ENCODE results near the gene KCNAB2. TPM values are rescaled to one million over a fixed set of nuclear protein-coding genes. Genes with fewer than 3 reads are reported as not detected.

The KCNAB2 gene
- total RNA-seq, 4 donors from 2014 or later, result 9.9 to 42.2 (median 17.0) TPM

GRCh38 chr1:6113745-6114144, 68.1 kb downstream of the KCNAB2 start:
- TF ChIP-seq CTCF (IDR thresholded peaks at IDR 0.05), result no peak
- DNase-seq (ENCODE audit: low spot score), result no peak
- ATAC-seq (ENCODE audit: low FRiP score), result no peak

GRCh38 chr1:6116137-6116536, 70.4 kb downstream of the KCNAB2 start:
- DNase-seq (ENCODE audit: low spot score), result no peak
- ATAC-seq (ENCODE audit: low FRiP score), result no peak
- no peak for TF ChIP-seq CTCF (IDR thresholded peaks at IDR 0.05)

GRCh38 chr1:6117064-6117463, 71.4 kb downstream of the KCNAB2 start:
- no peak for ATAC-seq (ENCODE audit: low FRiP score)
- DNase-seq (ENCODE audit: low spot score), result no peak
- no peak for TF ChIP-seq CTCF (IDR thresholded peaks at IDR 0.05)

GRCh38 chr1:6117624-6118023, 71.9 kb downstream of the KCNAB2 start:
- no peak for ATAC-seq (ENCODE audit: low FRiP score)
- no peak for DNase-seq (ENCODE audit: low spot score)
- no peak for TF ChIP-seq CTCF (IDR thresholded peaks at IDR 0.05)

GRCh38 chr1:6118415-6118814, 72.7 kb downstream of the KCNAB2 start:
- no peak for TF ChIP-seq CTCF (IDR thresholded peaks at IDR 0.05)
- ATAC-seq (ENCODE audit: low FRiP score), result no peak
- no peak for DNase-seq (ENCODE audit: low spot score)

GRCh38 chr1:6121021-6121421, 75.3 kb downstream of the KCNAB2 start:
- ATAC-seq (ENCODE audit: low FRiP score), result no peak

More at GRCh38 chr1:6121021-6121421, 75.3 kb downstream of the KCNAB2 start:
- no peak for TF ChIP-seq CTCF (IDR thresholded peaks at IDR 0.05)
- no peak for DNase-seq (ENCODE audit: low spot score)

All from omental fat pad (tissue), 4 donors.